ENCODE measurements around the gene TDRKH.

The TDRKH gene

DNA sequence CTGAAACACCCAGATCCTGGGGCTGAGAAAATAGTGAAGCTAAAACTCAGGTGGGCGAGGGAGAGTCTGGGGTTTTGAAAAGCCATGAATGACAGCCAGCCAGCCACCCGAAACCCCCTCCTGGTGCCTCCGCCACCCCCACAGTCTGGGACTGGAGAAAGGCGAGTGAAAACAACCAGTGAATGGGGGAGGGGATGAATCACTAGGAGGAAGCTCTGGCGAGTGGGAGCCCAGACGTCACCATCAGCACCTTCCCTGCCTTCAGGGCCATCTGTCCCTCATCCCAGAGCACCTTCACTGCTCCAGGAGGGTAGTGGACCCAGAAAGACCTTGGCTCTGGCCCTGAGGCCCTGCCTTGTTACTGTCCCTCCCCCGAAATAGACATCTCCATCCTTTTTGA, 32.1 kb upstream of the TDRKH start:
- DNase-seq: no peak

GRCh38 chr1:151820940-151821339, 30.6 kb upstream of the TDRKH start:
- no peak for DNase-seq

DNA sequence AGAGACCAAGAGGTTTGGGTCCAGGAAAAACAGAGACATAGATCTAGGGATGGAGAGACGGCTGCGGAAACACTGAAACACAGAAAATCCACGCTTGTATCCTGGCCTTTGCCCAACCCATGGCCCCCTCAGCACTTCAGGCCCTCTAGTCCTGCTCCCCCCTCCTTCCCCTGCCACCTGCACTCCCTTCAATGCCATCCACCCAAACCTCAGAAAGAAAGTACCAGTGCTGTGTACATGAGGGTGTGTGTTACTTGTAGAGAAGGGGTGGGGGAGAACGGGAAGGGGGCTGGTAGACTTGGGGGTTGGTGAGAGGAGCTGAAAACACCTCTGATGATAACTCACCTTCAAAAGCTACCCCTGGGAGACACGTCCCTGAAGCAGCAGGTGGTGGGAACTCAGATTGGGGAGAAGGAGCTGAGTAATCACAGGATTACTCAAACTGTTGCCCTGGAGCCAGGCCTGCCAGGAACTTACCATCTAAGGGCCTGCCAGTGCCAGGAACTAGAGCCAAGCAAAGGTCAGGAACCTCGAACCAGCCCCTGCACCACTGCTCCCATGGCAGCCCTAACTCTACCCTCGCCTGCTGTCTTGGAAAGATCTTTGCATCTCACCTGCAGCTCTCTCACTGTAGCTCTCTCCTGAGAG, 29.8 kb upstream of the TDRKH start:
- DNase-seq: no peak

DNA sequence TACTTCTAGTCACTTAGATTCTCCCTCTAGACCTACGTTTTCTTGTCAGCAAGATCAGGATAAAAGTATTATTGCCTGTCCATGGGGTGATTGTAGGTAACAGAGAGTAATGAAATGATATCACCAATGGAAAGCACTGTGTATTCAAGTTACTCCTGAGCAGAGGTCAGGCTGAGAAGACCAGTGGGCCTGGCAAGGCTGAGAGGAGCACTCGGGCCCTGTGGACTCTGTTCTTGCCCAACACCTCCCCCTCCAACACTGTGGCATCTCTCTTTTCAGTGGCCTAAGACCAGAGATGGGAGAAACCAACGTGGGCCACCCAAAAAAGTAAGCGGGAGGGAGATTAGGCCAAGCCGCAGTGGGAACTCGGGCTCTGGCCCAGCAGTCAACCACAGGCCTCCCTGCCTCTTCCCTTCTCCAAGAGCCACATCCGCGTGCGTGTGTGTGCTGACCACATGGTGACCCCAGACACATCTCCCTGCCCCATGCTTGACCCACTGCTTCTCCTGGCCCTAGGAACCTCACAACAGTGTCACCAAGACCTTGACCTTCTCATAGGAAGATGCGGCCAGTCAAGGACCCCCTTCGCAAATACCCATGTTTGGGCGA, 29.0 kb upstream of the TDRKH start:
- DNase-seq: no peak

DNA sequence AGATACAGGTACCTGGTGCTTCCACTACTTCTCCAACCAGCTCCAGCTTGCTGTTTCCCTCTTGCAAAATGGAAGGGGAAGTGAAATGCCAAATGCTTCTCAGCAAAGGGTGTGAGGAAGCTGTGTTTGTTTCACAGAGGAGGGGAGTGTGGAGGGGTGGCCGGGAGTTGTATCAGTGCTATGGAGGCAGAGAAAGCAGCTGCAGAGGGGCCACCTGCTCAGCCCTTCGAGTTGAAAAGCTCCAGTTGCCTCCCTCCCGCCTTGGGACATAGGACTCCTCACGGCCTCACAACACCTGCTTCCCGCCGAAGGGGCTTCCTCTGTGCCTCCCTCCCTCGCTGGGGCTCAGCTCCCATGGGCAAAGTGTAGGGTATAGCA, 27.0 kb upstream of the TDRKH start:
- no peak for DNase-seq

DNA sequence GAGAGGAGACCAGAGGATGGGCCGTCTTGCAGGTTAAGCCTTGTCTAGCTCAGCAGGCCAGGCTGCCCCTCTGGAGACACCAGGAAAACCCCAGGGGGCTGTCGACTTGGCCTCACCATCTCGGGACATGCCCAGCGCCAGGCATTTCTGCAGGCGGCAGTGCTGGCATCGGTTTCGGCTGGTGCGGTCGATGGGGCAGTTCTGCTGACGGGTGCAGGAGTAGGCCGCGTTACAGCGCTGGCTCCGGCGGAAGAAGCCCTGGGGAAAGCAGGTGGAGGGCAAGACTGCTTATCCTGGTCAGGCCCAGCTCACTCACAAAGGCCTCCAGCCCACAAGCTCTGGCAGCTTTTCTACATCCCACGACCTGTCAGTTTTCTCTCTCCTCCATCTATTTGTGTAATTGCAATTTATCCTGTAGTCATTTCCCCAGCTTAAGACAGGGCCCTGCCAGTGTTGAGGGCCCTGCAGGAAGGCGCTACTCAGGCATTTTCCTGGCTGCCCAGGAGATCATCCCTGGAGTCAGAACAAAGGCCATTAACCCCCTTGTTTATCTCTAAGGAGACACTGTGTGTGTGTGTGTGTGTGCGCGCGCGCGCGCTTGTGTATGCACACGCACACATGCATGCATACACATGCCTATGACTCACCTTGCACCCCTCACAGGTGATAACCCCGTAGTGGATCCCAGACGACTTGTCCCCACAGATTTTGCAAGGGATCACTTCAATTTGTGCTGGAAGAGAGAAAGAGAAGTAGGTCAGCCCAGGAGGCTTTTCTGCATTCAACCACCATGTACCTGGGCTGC, 26.4 kb upstream of the TDRKH start:
- no peak for DNase-seq

GRCh38 chr1:151815716-151816327, 25.5 kb upstream of the TDRKH start:
- DNase-seq: no peak

GRCh38 chr1:151814971-151815545, 24.8 kb upstream of the TDRKH start:
- no peak for DNase-seq

GRCh38 chr1:151814426-151814825, 24.1 kb upstream of the TDRKH start:
- no peak for DNase-seq

DNA sequence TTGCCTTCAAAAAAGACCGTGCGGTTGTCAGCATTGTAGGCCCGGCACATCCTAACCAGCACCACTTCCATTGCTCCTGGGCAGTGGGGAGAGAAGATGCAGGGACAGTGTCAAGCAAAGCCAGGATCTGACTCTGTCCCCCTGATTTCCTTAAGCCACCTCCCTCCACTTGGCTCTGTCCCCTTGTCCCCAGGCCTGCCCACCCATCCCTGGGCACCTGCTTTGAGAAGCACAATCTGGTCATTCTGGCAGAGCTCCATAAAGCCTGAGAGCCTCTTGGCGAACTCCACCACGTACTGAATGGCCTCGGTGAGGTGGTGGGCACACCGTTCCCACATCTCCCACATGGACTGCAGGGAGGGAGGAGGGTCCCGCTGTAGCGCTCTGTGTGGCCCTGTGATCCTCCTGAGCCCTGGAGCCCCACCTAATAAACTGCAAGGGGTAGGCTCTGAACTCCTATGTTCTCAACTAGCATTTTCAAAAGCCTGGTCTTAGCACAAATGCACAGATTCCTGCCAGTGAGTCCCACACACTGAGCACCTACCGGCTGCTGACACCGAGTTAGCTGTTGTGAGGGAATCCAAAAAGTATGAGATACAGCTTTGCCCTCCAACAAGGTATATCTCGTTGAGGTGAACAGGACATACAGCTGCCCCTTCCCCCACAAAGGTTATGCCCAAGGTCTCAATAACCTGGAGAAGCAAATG, 23.1 kb upstream of the TDRKH start:
- DNase-seq: no peak

- DNase-seq: no peak
These were observed 20.9 kb upstream of the TDRKH start for GRCh38 chr1:151811181-151811580.

DNA sequence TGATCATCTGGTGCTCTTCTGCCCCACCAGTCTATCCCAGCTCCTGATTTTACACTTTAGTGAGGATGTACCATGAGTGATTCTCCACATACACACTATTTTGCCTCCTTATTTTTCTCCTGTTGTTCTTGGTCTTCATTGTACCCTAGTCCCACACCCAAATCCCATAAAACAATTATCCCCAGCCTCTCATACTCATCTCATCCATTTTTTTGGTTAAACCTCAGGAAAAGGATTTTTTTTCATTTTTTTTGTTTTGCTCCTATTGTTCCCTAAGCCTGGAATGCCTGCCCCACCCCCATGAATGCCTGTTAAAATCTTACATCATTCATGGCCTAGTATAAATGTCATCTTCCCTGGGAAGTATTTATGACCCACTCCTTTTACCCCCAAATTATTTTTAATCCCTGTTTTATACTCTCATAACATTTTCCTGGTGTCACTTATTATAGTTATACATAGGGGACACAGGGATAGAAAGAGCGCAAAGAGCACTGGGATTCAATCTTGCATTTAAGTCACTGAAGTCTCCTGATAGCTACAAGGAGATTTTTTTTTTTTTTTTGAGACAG, 19.8 kb upstream of the TDRKH start:
- no peak for DNase-seq

DNA sequence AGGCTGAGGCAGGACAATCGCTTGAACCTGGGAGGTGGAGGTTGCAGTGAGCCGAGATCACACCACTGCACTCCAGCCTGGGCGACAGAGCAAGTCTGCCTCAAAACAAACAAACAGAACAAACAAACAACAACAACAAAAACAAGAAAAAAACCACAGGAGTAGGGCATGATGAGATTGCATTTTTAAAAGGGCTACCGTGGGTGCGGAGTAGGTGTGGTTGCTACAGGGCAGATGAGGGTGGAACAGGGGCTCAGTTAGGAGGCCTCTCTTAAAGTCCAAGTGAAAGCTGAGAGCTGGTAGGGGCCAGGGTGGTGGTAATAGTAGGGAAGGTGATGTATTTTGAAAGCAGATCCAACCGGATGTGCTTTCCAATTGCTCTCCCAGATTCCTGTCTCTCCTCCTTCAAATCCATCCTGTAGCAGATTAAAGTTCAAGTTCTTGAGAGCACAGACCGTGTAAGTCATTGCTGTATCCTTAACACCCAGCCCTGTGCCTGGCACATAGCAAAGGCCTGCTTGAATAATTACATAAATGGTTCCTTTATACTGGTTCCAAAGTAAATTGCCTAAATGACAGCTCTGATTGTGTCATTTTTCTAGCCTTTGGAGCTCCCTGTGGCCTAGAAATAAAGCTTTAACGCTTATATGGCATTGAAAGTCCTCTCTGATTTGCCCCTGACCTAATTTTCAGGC, 19.1 kb upstream of the TDRKH start:
- peak; percentile 26 for DNase-seq

DNA sequence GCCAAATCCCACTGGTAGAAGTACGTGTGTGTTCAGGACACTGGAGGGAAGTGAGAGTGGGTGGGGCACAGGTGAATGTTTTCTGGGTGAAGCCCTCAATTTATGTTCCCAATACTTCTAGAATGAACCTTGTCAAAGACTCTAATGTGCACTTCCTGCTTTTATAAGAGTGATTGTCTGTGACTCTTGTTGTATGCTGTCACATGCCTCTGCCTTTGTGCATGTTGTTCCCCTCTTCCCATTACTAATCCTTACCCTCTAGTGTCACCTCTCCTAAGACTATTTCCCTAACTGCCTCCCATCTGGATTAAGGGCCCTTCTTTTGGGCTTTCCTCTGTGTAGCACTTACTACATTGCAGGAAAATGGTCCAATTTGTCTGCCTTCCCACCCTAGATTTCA, 17.5 kb upstream of the TDRKH start:
- DNase-seq: no peak

DNA sequence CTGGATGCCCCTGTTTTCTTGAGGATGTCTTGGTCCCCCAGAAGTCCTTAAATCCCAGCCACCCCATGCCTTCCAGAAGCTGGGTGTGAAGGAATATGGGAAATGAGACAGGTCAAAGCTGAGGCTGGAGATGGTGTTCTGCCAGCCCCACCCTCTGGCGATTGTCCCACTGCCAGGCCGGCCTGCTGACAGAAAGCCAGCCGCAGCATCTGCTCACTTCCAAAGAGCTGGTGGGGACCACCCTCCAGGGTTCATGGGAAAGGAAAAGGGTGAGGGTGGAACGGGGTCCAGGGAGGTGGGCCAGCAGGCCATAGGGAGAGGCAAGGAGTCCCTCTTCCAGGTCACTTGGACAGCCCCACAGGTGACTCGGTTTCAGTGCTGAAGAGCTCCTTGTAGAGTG, 16.8 kb upstream of the TDRKH start:
- DNase-seq: no peak

- DNase-seq: no peak
These were observed 15.9 kb upstream of the TDRKH start for GRCh38 chr1:151806170-151806569.

DNA sequence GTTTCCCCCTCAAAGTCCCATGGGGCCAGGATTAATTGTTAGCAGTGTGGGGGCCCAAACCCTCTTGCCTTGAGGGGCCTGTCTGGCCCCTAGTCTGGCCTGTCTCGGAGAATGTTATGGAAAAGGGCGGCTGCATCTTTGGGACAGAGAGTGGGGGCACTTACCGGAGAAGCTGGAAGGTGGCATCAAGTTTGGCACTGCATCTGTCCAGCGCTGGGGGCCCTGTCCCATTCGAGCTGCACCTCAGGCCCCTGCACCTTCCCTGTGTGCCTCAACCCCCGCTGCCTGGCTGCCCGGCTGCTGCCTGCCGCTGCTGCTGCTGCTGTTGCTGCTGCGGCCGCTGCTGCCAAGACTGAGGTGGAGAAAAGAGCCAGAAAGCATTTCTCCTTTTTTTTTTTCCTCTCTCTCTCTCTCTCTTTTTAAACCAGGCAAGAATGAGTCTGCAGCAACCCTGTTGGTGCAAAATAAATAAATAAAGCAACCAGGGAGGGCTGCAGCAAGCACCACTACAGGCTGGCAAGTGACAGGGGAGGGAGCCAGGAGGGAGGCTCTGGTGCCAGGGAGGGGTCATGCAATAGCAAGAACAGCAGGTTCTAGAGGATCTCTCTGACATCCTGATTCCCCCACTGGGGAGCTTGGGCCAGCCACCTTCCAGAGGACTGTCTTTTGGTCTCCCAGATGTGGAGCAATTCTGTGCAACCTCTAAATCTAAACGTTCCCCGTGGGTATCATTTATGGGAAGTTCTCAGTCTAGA, 14.9 kb upstream of the TDRKH start, which contains the start of gene LINGO4:
Gene LINGO4, minus strand, starts transcription at position 354 of the 755 bp plus-strand sequence. CDS start 2,715 bp downstream, outside the sequence.
- no peak for DNase-seq

DNA sequence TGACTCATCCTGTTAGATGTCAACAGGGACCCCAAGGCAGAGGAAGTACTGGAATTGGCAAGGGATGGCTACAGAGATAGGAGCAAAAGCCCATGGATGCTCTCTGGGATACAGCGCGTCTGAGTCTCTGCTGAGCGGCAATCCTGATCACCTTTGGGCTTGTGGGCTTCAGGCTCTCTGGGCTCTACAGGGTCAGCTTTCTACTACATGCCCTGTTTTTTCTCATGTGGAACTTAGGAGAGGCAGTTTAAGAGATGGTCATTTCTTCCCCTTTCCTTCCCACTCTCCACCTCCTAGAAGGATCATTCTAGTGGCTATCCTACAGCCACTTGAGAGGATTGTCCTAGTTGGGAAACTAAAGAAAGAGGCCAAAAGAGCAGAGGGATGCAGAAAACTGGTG, 13.6 kb upstream of the TDRKH start:
- no peak for DNase-seq

DNA sequence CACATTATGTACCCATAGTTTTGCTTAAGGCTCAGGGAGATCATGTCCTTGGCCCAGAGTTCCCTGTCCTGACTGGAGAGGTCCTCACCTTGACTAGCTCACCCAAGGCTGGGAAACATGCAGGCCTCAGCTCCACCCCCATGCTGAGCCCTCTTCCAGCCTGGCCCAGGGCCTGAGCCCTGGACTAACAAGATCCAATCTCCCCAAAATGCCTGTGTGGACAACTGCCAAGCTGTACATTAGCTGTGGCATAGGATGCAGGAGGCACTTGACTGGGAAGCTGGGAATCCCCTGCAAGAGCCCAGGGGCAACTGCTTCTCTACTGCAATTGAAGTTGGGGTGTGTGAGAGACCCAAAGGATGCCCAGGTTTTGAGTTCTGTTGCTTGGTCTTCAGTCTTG, 12.9 kb upstream of the TDRKH start:
- DNase-seq: no peak

- DNase-seq: no peak
These were observed 12.1 kb upstream of the TDRKH start for GRCh38 chr1:151802372-151802771.

DNA sequence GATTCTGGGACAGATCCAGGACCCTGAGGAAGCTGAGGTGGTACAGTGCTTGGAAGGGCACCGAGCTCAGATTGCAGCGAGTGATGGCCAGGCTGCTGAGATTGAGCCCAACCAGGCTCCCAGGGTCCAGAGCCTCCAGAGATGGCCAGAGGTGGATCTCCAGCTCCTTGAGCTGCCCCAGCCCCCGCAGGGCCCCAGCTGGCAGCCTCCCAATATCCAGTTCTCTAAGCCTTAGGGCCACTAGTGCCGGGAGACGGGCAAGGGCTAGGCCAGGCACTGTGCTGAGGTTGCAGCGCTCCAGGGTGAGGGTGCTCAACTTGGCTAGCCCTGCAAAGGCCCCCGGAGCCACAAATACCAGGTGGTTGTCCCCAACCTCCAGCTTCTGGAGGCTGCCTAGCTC, 11.5 kb upstream of the TDRKH start:
- DNase-seq: no peak
